HG03460 (cell line): ENCODE measurements around the gene CDH4.

Experiments
- ATAC-seq: cut with Tn5 transposase; IDR thresholded peaks from one replicate; pipeline ENCODE4 v1.9.1; 2021; ENCODE audit not compliant: unreplicated experiment

CDH4 gene

GRCh38 chr20:61281286-61281795 lies 29.3 kb downstream of the CDH4 start:
- no peak for ATAC-seq

GRCh38 chr20:61284752-61285151 lies 32.7 kb downstream of the CDH4 start:
- ATAC-seq: no peak

- ATAC-seq: no peak
Measured at GRCh38 chr20:61285152-61285645, 33.1 kb downstream of the CDH4 start.

DNA sequence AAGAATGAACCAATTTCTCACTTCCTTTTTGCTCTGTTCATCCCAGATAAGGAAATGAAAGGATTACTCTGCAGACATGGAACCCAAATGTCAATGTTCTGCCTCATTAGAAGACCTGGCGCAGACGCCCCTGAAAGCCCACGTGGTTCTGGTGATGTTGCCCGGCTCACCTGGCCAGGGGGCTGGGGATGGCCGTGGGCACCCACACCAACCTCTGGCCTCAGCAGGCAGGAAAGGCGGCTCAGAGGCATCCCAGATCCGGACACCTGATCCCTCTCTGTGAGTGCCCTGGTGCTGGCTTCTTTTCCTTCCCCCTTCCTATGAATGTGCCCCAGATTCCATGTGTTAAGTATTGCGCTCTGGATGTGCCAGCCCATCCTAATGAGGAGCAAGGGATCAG lies 33.6 kb downstream of the CDH4 start:
- ATAC-seq: no peak

- ATAC-seq: no peak
Measured at GRCh38 chr20:61287583-61288275, 35.7 kb downstream of the CDH4 start.

- ATAC-seq: no peak
Measured at GRCh38 chr20:61288331-61288784, 36.3 kb downstream of the CDH4 start.

GRCh38 chr20:61289166-61289565 lies 37.1 kb downstream of the CDH4 start:
- no peak for ATAC-seq

GRCh38 chr20:61290721-61291120 lies 38.7 kb downstream of the CDH4 start:
- ATAC-seq: no peak

- no peak for ATAC-seq
Measured at GRCh38 chr20:61291166-61291829, 39.2 kb downstream of the CDH4 start.

- ATAC-seq: no peak
Measured at GRCh38 chr20:61292391-61292790, 40.3 kb downstream of the CDH4 start.

DNA sequence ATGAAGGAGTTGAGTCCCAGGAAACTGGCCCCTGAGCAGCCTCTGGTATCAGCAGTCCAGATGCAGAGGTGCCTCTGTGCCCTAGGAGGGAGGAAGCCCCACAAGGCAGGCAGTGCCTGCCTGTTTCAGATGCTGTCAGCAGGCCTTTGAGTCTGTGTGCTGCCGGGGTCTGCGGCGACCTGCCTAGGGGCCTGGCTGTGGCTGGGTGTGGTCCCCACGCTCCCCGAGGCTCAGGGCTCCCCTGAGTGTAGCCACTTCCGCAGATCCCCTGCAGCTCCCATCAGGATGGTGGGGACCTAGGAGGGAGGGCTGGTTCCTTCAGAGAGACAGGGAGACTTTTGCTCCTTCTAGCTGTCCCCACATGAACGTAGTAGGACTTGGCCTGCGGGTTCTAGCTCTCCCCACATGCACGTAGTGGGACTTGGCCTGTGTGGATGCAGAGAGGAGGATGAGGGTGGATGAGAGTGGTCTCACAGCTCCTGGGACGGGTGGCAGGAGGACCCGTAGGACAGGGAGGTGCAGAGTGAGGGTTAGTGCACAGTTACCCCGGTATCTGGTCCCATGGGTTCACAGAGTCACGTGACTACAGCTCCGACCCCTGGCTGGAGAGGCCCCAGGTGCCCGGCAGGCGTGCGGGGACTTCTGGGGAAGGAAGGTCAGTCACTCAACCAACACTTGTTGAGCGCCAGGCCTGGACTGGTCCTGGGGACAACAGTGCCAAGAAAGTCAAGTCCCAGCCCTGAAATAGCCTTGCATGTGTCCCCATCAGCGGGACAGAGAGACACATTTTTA lies 41.0 kb downstream of the CDH4 start:
- ATAC-seq: no peak

GRCh38 chr20:61293951-61294350 lies 41.9 kb downstream of the CDH4 start:
- ATAC-seq: no peak

GRCh38 chr20:61295249-61295648 lies 43.2 kb downstream of the CDH4 start:
- ATAC-seq: no peak

DNA sequence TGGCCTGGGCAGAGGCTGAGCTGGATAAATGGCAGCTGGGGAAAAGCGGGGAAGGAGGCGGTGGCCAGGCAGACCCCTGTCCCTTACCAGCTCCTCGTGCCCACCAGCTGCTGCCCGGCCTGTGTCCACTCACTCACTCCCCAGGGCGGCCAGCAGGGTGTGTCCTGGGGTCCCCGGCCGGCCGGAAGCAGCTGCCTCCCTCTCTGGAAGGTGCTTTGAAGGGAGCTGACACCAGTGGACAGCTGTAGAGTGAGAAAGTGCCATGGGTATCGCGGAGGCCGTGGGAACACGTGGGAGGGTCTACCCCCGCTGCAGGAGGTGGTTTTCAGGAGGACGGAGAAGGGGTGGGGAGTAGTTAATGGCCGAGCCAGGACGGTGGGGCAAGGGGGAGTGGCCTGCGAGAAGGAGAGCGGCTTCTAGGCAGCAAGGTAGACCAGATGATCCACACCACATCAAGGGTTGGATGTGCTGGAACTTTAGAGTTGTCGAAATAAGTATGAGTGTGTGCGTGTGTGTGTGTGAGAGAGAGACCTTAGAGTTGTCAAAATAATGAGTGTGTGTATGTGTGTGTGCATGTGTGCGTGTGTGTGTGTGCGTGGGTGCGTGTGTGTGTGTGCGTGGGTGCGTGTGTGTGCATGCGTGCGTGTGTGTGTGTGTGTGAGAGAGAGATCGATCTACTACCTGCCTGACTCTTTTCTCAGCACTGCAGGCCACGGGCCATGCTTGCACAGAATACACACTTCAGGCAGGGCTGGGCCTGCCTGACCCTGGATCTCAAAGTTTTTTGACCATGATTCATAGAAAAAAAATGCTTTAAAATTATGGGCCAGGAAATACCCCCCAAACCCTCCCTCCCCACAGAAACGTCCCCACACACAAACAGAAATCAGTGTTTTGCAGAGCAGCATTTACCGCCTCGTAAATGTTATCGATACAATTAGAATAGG lies 43.9 kb downstream of the CDH4 start:
- ATAC-seq: no peak

DNA sequence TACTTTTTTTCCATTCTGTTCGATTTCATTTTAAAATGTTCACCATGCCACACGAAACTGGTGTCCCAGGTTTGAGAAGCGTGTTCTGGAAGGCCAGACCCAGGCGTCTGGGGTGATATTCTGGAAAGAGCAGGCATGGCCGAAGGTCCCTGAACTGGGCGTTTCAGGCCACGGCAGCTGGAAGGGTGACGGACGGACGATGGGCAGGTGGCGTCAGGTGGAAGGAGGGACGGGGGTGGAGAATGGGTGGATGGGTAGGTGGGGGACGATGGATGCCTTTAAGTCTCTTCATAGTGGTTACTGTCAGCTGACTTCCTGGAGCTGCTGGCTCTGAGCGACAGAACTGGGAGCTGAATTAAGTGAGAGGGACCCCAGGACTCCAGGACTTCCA lies 44.6 kb downstream of the CDH4 start:
- no peak for ATAC-seq

GRCh38 chr20:61297491-61297890 lies 45.4 kb downstream of the CDH4 start:
- no peak for ATAC-seq

- ATAC-seq: no peak
Measured at GRCh38 chr20:61297986-61298385, 45.9 kb downstream of the CDH4 start.

GRCh38 chr20:61298661-61299060 lies 46.6 kb downstream of the CDH4 start:
- ATAC-seq: no peak

DNA sequence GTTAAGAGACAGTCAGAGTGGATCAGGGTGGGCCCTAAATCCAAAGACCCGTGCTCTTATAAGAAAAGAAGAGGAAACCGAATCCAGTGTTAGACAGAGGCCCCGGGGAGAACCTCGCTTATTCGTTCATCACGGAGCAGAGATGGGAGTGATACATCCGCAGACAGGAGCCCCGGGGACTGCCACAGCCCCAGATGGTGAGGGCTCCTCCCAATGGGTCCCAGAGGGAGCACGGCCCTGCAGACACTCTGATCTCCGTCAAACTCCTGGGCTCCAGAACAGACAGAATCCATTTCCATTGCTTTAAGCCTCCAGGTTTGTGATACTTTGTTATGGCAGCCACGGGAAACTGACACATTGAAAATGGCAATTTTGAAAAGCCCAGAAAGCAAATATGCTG lies 47.0 kb downstream of the CDH4 start:
- ATAC-seq: no peak

DNA sequence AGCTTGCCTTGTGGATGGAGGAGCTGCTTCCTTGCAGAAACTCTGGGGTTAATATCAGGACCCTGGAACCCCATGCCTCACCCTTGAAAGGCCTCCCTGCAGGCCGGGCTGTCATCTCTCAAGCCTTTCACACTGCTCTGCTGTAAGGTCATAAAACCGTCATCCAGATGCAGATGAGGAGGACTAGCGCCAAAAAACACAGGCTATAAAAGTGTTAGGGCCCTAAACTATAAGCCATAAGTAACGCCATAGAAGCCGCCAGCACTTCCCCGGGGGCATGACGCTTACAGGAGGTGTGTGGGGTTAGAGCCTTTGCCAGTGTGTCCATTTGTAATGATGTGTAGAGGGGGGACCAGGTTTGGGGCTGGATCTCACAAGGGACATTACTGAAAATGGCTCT lies 47.6 kb downstream of the CDH4 start:
- no peak for ATAC-seq
